ENCODE measurements around the gene NDE1. TPM values are rescaled to one million over a fixed set of nuclear protein-coding genes. Genes with fewer than 3 reads are reported as not detected.

The NDE1 gene
- total RNA-seq, 1 experiment from 2014 or later = 162 TPM

GRCh38 chr16:15621456-15621855, 28.6 kb upstream of the NDE1 start:
- intact Hi-C loops (cut with micrococcal nuclease) = no loop called here
- BruUV-seq (replicated peaks) = no TSS peak
- ChIA-PET CTCF (no interaction called here), POLR2A (interaction anchor here (0.6 to 1.0 kb wide), 2 partner anchors 9 to 21 kb away, joined by 3 to 6 read pairs; no protein-coding TSS in a partner anchor)
- Mint-ChIP-seq H3K27me3 (ENCODE audit: insufficient read depth, unreplicated experiment) (no peaks in the 10 kb centered on the region), H3K4me3 (ENCODE audit: unreplicated experiment) (no peak overlapping the region), H3K36me3 (ENCODE audit: insufficient read depth, unreplicated experiment) (peaks cover 91% of the 10 kb centered on the region), H3K27ac (ENCODE audit: low read depth, unreplicated experiment) (no peak overlapping the region), H3K4me1 (ENCODE audit: insufficient read depth, unreplicated experiment) (no peaks in the 10 kb centered on the region), H3K9me3 (ENCODE audit: unreplicated experiment) (no peaks in the 10 kb centered on the region)
- no peak for TF ChIP-seq CTCF (IDR thresholded peaks at IDR 0.05; ENCODE audit: unreplicated experiment)
- no peak for DNase-seq (ENCODE audit: unreplicated experiment)

- DNase-seq (ENCODE audit: unreplicated experiment) = no peak
- no peaks in the 10 kb centered on the region for H3K4me1 Mint-ChIP-seq (ENCODE audit: insufficient read depth, unreplicated experiment)
- CTCF ChIA-PET = no interaction called here
- H3K9me3 Mint-ChIP-seq (ENCODE audit: unreplicated experiment) = no peaks in the 10 kb centered on the region
- BruUV-seq (replicated peaks) = no TSS peak
- TF ChIP-seq CTCF (IDR thresholded peaks at IDR 0.05; ENCODE audit: unreplicated experiment) = no peak
- H3K36me3 Mint-ChIP-seq (ENCODE audit: insufficient read depth, unreplicated experiment) = peaks cover 87% of the 10 kb centered on the region
- POLR2A ChIA-PET = interaction anchor here (0.6 kb wide), 1 partner anchor 20 kb away, joined by 3 read pairs; no protein-coding TSS in a partner anchor
- H3K27ac Mint-ChIP-seq (ENCODE audit: low read depth, unreplicated experiment) = no peak overlapping the region
- H3K27me3 Mint-ChIP-seq (ENCODE audit: insufficient read depth, unreplicated experiment) = no peaks in the 10 kb centered on the region
- H3K4me3 Mint-ChIP-seq (ENCODE audit: unreplicated experiment) = no peak overlapping the region
- intact Hi-C loops (cut with micrococcal nuclease) = no loop called here
These were observed 28.2 kb upstream of the NDE1 start for GRCh38 chr16:15621889-15622288.

- intact Hi-C loops (cut with micrococcal nuclease) = no loop called here
- H3K36me3 Mint-ChIP-seq (ENCODE audit: insufficient read depth, unreplicated experiment) = peaks cover 77% of the 10 kb centered on the region
- no peak for DNase-seq (ENCODE audit: unreplicated experiment)
- no peak overlapping the region for H3K27ac Mint-ChIP-seq (ENCODE audit: low read depth, unreplicated experiment)
- no peaks in the 10 kb centered on the region for H3K4me1 Mint-ChIP-seq (ENCODE audit: insufficient read depth, unreplicated experiment)
- H3K4me3 Mint-ChIP-seq (ENCODE audit: unreplicated experiment) = no peak overlapping the region
- H3K9me3 Mint-ChIP-seq (ENCODE audit: unreplicated experiment) = no peaks in the 10 kb centered on the region
- CTCF ChIA-PET = interaction anchor here (0.6 to 1.4 kb wide), 3 partner anchors 11 to 668 kb away, joined by 3 to 6 read pairs (median 3); no protein-coding TSS in a partner anchor
- no peaks in the 10 kb centered on the region for H3K27me3 Mint-ChIP-seq (ENCODE audit: insufficient read depth, unreplicated experiment)
- no TSS peak for BruUV-seq (replicated peaks)
- no peak for TF ChIP-seq CTCF (IDR thresholded peaks at IDR 0.05; ENCODE audit: unreplicated experiment)
- POLR2A ChIA-PET = interaction anchor here (0.7 to 2.8 kb wide), 2 partner anchors 11 to 36 kb away, joined by 3 to 24 read pairs; partner anchors contain the start of gene MARF1
These were observed 18.2 kb upstream of the NDE1 start for GRCh38 chr16:15631730-15632409.

GRCh38 chr16:15635926-15636325, 14.1 kb upstream of the NDE1 start:
- H3K36me3 Mint-ChIP-seq (ENCODE audit: insufficient read depth, unreplicated experiment) = peaks cover 83% of the 10 kb centered on the region
- intact Hi-C loops (cut with micrococcal nuclease) = no loop called here
- H3K27ac Mint-ChIP-seq (ENCODE audit: low read depth, unreplicated experiment) = no peak overlapping the region
- no peaks in the 10 kb centered on the region for H3K9me3 Mint-ChIP-seq (ENCODE audit: unreplicated experiment)
- TF ChIP-seq CTCF (IDR thresholded peaks at IDR 0.05; ENCODE audit: unreplicated experiment) = no peak
- no peak overlapping the region for H3K4me3 Mint-ChIP-seq (ENCODE audit: unreplicated experiment)
- no TSS peak for BruUV-seq (replicated peaks)
- no peak for DNase-seq (ENCODE audit: unreplicated experiment)
- H3K27me3 Mint-ChIP-seq (ENCODE audit: insufficient read depth, unreplicated experiment) = no peaks in the 10 kb centered on the region
- CTCF ChIA-PET = interaction anchor here (0.5 to 2.6 kb wide), 4 partner anchors 11 to 211 kb away, joined by 3 to 10 read pairs (median 3); no protein-coding TSS in a partner anchor
- H3K4me1 Mint-ChIP-seq (ENCODE audit: insufficient read depth, unreplicated experiment) = no peaks in the 10 kb centered on the region
- POLR2A ChIA-PET = interaction anchor here (0.6 to 3.2 kb wide), 4 partner anchors 7 to 36 kb away, joined by 3 to 21 read pairs (median 4); partner anchors contain the start of gene MARF1

Data from MCF 10A (cell line).